HepG2 (cell line): ENCODE results near the gene SMAD3. TPM values are rescaled to one million over a fixed set of nuclear protein-coding genes. Genes with fewer than 3 reads are reported as not detected.
A peak's percentile ranks its signal among the peaks of the same experiment; 100 is the strongest.

Experiments
- ATAC-seq: fragments of 200-7000 bp; cut with Tn5 transposase; 3 replicates; pipeline ENCODE4 v1.9.1; 2020; ENCODE audit warnings: mild to moderate bottlenecking, moderate library complexity
- BruUV-seq: library from RNA; stranded (reverse); fragments of 400-500 nt; replicated peaks from 2 replicates; lab custom pipeline; 2021; lab: Mats Ljungman, UMichigan
- CTCF ChIA-PET: fragments of 300-600 bp; formaldehyde crosslinking; extraction: SDS; loops from one replicate; lab custom pipeline; 2021; ENCODE audit warnings: low total read pairs, inconsistent platforms, low intra/inter-chr PET ratio; lab: Yijun Ruan, JAX
- POLR2A ChIA-PET: fragments of 350-600 bp; sonication (Branson Sonifier 250); formaldehyde crosslinking; loops from one replicate; lab custom pipeline; 2020; ENCODE audit warnings: antibody characterized with exemption, inconsistent platforms; lab: Yijun Ruan, JAX
- DNase-seq: peaks from one replicate; pipeline ENCODE4 v3.0.0-alpha.2; 2015; ENCODE audit warnings: low spot score
- FAIRE-seq: peaks from 3 replicates; lab custom pipeline; 2011; peaks lifted over from hg19 to GRCh38; lab: Jason Lieb, UNC
- H2AFZ ChIP-seq: one replicate; pipeline ENCODE4 v1.6.1; 2011; ENCODE audit warnings: low read length, inconsistent platforms
- H3K27ac ChIP-seq: fragments of 300-600 bp; 3 replicates; pipeline ENCODE4 v1.8.0; 2011; ENCODE audit warnings: mixed run types, mild to moderate bottlenecking, mixed read lengths, low read length, inconsistent platforms; ENCODE audit not compliant: insufficient read depth; ENCODE audit errors: extremely low read length
- H3K27me3 ChIP-seq, 2 experiments: fragments of 200-600 bp in 1 of 2; 2 replicates in 1 of 2; 3 replicates in 1 of 2; pipeline versions ENCODE4 v1.6.0 to v1.8.0; 2011; ENCODE audit warnings: low read length in 2 of 2, mild to moderate bottlenecking in 2 of 2, moderate library complexity in 2 of 2, inconsistent platforms in 1 of 2; ENCODE audit not compliant: insufficient read depth in 2 of 2, control insufficient read depth in 1 of 2
- H3K36me3 ChIP-seq, 2 experiments: fragments of 200-600 bp in 1 of 2; replicated peaks in 1 of 2; 2 replicates in 1 of 2; 3 replicates in 1 of 2; pipeline versions ENCODE4 v1.5.1 to v1.8.0; 2011; ENCODE audit warnings: low read length in 2 of 2, inconsistent platforms in 1 of 2; ENCODE audit not compliant: insufficient read depth in 2 of 2, control insufficient read depth in 1 of 2
- H3K4me1 ChIP-seq: 2 replicates; pipeline ENCODE4 v1.5.1; 2012; ENCODE audit warnings: low read length, inconsistent platforms; ENCODE audit not compliant: insufficient read depth
- H3K4me2 ChIP-seq: 2 replicates; pipeline ENCODE4 v1.6.0; 2011; ENCODE audit warnings: low read depth, low read length, inconsistent platforms
- H3K4me3 ChIP-seq, 3 experiments: fragments of 200-600 bp in 1 of 3; sonication (generic), shearing (Covaris generic) in 1 of 3; replicated peaks in 1 of 3; 2 replicates each; pipeline ENCODE4 v1.5.1; 2011 to 2016; ENCODE audit warnings: low read length in 3 of 3, inconsistent platforms in 2 of 3, low read depth in 2 of 3, mild to moderate bottlenecking in 2 of 3, control low read depth in 1 of 3, mixed read lengths in 1 of 3; ENCODE audit not compliant: insufficient read depth in 1 of 3
- H3K79me2 ChIP-seq: one replicate; pipeline ENCODE4 v1.6.1; 2011; ENCODE audit warnings: low read length, inconsistent platforms; ENCODE audit not compliant: insufficient read depth
- H3K9ac ChIP-seq: 2 replicates; pipeline ENCODE4 v1.6.0; 2011; ENCODE audit warnings: mild to moderate bottlenecking, low read depth, low read length, inconsistent platforms; ENCODE audit not compliant: insufficient read depth
- H3K9me3 ChIP-seq: 2 replicates; pipeline ENCODE4 v1.5.1; 2012; ENCODE audit warnings: mild to moderate bottlenecking, low read length
- H4K20me1 ChIP-seq: 2 replicates; pipeline ENCODE4 v1.6.0; 2011; ENCODE audit warnings: inconsistent platforms, mild to moderate bottlenecking, low read length, moderate library complexity; ENCODE audit not compliant: insufficient read depth
- HNRNPH1 ChIP-seq: fragments of 200-400 bp; formaldehyde crosslinking; optimal IDR thresholded peaks from 2 replicates; pipeline ENCODE3; 2017; ENCODE audit warnings: mild to moderate bottlenecking, low read depth, low read length
- MATR3 ChIP-seq: sonication (generic); formaldehyde crosslinking; IDR thresholded peaks from 2 replicates; pipeline ENCODE4 v1.4.0; 2020; ENCODE audit warnings: missing genetic modification reagents
- MBD4 ChIP-seq: IDR thresholded peaks from 2 replicates; pipeline ENCODE4 v1.6.1; 2012; ENCODE audit warnings: low read length, inconsistent platforms, borderline replicate concordance
- ZNF629 ChIP-seq: sonication (generic); formaldehyde crosslinking; conservative IDR thresholded peaks from 2 replicates; pipeline ENCODE4 v1.5.0; 2020; ENCODE audit warnings: missing genetic modification reagents
- ZNF83 ChIP-seq: sonication (generic); formaldehyde crosslinking; IDR thresholded peaks from 2 replicates; pipeline ENCODE4 v1.4.0; 2020; ENCODE audit warnings: missing genetic modification reagents, mild to moderate bottlenecking, borderline replicate concordance
- WGBS: methylation state at CpG from one replicate; pipeline ENCODE4 v1.1.6; 2017; ENCODE audit warnings: low lambda C conversion rate; 5-methylcytosine and 5-hydroxymethylcytosine counted together
- in situ Hi-C: cut with HindIII; loops from 2 replicates; pipeline ENCODE4 v1.10.0; 2017; ENCODE audit warnings: low pct_unique_long_range_greater_than_20kb; ENCODE audit not compliant: extremely low pct_ligation_motif_present
- intact Hi-C: fragments of 100-400 bp; cut with micrococcal nuclease; formaldehyde crosslinking; loops from one replicate; pipeline ENCODE4 v1.10.0; 2022; ENCODE audit not compliant: unreplicated experiment
- polyA plus RNA-seq, 8 experiments: library from polyadenylated mRNA; depleted of rRNA in 3 of 8; stranded (reverse) in 7 of 8; unstranded in 1 of 8; fragments of >200 nt; fragmentation: Illumina TruSeq in 4 of 8; extraction: Trizol in 4 of 8; gene quantifications; 2 replicates each; pipeline versions ENCODE4 v1.2.1 to v1.2.3, GENCODE V29; 2011 to 2016; ENCODE audit warnings: low read depth in 4 of 8, missing spikeins in 1 of 8, mixed read lengths in 1 of 8; ENCODE audit not compliant: insufficient read depth in 1 of 8
- total RNA-seq, 5 experiments: library from RNA; depleted of rRNA; stranded (reverse); fragments of >200 nt; fragmentation: Illumina TruSeq; extraction: Trizol; gene quantifications; 2 replicates each; pipeline ENCODE4 v1.2.3, GENCODE V29; 2016; ENCODE audit warnings: low read depth in 1 of 5
- TF ChIP-seq, protein P1 (sequence below): IDR thresholded peaks from 2 replicates; pipeline ENCODE4 v1.4.0; 2020; ENCODE audit warnings: mild to moderate bottlenecking, missing genetic modification reagents

SMAD3 gene
- total and polyA plus RNA-seq, 2 of the 13 experiments (the other 11 are each of a cell fraction or from before 2014, with no cell fraction given), result 8.6 to 56.3 TPM

DNA sequence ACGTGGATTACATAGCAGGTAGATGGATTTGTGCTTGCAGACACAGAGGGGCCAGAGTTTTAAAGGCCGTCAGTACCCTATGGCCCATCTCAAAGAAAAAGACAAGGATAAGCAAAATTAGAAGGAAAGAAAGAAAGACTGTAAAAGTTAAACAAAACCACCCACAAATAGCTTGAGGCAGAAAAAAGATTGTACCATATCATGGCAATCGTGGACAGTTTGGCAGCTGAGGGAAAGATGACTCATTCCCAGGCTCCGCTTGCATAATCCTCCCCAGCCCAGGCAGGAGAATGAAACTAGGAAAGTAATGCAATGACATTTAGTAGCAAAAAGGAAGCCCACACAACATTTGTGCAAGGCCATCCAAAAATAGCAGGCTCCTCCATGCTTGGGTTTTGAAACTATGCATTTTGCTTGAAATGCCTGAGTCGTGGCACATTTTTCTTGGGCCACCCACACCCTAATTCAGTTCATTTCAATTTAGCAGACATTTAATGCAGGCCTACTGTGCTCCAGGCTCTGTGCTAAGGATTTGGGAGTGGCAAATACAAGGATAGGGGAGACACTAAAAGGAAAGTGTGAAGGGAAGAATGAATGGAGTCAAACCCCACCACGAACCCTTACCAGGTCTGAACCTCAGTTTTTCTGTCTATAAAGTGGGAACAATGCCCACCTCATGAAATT is 40.9 kb upstream of the SMAD3 start (continued):
- TF ChIP-seq, protein P1, sequence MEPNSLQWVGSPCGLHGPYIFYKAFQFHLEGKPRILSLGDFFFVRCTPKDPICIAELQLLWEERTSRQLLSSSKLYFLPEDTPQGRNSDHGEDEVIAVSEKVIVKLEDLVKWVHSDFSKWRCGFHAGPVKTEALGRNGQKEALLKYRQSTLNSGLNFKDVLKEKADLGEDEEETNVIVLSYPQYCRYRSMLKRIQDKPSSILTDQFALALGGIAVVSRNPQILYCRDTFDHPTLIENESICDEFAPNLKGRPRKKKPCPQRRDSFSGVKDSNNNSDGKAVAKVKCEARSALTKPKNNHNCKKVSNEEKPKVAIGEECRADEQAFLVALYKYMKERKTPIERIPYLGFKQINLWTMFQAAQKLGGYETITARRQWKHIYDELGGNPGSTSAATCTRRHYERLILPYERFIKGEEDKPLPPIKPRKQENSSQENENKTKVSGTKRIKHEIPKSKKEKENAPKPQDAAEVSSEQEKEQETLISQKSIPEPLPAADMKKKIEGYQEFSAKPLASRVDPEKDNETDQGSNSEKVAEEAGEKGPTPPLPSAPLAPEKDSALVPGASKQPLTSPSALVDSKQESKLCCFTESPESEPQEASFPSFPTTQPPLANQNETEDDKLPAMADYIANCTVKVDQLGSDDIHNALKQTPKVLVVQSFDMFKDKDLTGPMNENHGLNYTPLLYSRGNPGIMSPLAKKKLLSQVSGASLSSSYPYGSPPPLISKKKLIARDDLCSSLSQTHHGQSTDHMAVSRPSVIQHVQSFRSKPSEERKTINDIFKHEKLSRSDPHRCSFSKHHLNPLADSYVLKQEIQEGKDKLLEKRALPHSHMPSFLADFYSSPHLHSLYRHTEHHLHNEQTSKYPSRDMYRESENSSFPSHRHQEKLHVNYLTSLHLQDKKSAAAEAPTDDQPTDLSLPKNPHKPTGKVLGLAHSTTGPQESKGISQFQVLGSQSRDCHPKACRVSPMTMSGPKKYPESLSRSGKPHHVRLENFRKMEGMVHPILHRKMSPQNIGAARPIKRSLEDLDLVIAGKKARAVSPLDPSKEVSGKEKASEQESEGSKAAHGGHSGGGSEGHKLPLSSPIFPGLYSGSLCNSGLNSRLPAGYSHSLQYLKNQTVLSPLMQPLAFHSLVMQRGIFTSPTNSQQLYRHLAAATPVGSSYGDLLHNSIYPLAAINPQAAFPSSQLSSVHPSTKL (CRISPR knock-in tag), result peak; percentile 72
- TF ChIP-seq MBD4 (no peak), ZNF629 (CRISPR knock-in tag) (peak; percentile 91), HNRNPH1 (no peak)
- TF ChIP-seq, all 625 proteins: peak for 39

DNA sequence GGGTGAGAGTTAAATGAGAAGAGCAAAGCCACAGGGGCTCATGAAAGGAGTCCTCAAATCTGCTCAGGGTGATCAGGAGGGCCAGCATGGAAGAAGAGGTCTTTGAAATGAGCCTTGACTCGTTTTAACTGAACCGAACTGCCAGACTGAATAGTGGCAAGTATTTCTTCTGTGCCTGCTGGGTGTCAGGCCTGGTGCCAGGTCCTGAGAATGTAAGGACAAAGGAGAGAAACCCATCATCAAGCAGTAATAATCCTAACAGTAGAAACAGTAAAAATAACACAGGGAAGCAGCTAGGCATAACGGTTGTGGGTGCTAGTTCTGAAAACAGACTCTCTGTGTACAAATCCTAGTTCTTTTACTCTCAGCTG is 40.4 kb upstream of the SMAD3 start:
- Histone ChIP-seq H3K4me3 (no peak overlapping the region), H3K4me1 (peaks cover 42% of the 10 kb centered on the region), H2AFZ (no peak overlapping the region), H3K4me2 (no peak overlapping the region), H3K79me2 (no peaks in the 10 kb centered on the region), H3K27ac (peak overlapping the region; percentile 22), H4K20me1 (peaks cover 33% of the 10 kb centered on the region), H3K9me3 (no peaks in the 10 kb centered on the region), H3K36me3 (peaks cover 5 to 16% of the 10 kb centered on the region in 2 experiments; a peak in 4 of 5 replicates), H3K27me3 (no peaks in the 10 kb centered on the region), H3K9ac (no peak overlapping the region)
- no TSS peak for BruUV-seq
- in situ Hi-C loops, result no loop called here
- WGBS, result 94% methylated on average over 3 of the region's 3 CpGs
- TF ChIP-seq ZNF83 (no peak), MATR3 (CRISPR knock-in tag) (no peak)
- ChIA-PET CTCF (no interaction called here), POLR2A (interaction anchor here (1.4 to 4.2 kb wide), 2 partner anchors 33 to 39 kb away, joined by 7 to 17 read pairs; no protein-coding TSS in a partner anchor)
- FAIRE-seq (no peak), ATAC-seq (no peak), DNase-seq (no peak)
- intact Hi-C loops, result no loop called here
